Neuronal stem cell (in vitro differentiated cells): ENCODE results near the gene PMS1.
"Not testable (repeated sequence)": the region's sequence is repeated elsewhere in the genome, so short reads cannot be mapped to it uniquely, and the experiment has no call there.

Experiments used
- DNase-seq: peaks from one replicate; pipeline ENCODE4 v3.0.0-alpha.2; 2013; ENCODE audit warnings: low spot score
- H2AFZ ChIP-seq: one replicate; pipeline ENCODE4 v1.6.1; 2013; ENCODE audit warnings: mild to moderate bottlenecking, low read length, inconsistent platforms
- H2AK5ac ChIP-seq: 2 replicates; pipeline ENCODE4 v1.6.1; 2013; ENCODE audit warnings: low read depth, mild to moderate bottlenecking, inconsistent platforms, low read length, moderate library complexity, mixed read lengths
- H2BK120ac ChIP-seq: 2 replicates; pipeline ENCODE4 v1.6.1; 2013; ENCODE audit warnings: low read depth, mild to moderate bottlenecking, inconsistent platforms, low read length, moderate library complexity, mixed read lengths
- H2BK12ac ChIP-seq: one replicate; pipeline ENCODE4 v1.6.1; 2013; ENCODE audit warnings: low read length, inconsistent platforms
- H2BK15ac ChIP-seq: 2 replicates; pipeline ENCODE4 v1.6.1; 2013; ENCODE audit warnings: mild to moderate bottlenecking, low read length, inconsistent platforms, mixed read lengths
- H2BK5ac ChIP-seq: one replicate; pipeline ENCODE4 v1.6.1; 2013; ENCODE audit warnings: inconsistent platforms, mild to moderate bottlenecking, low read length, moderate library complexity
- H3K14ac ChIP-seq: one replicate; pipeline ENCODE4 v1.6.1; 2013; ENCODE audit warnings: low read length, inconsistent platforms
- H3K18ac ChIP-seq: 2 replicates; pipeline ENCODE4 v1.6.1; 2013; ENCODE audit warnings: low read length, inconsistent platforms
- H3K23ac ChIP-seq: 2 replicates; pipeline ENCODE4 v1.6.1; 2013; ENCODE audit warnings: low read depth, mild to moderate bottlenecking, mixed read lengths, low read length, inconsistent platforms; ENCODE audit not compliant: poor library complexity
- H3K27ac ChIP-seq: replicated peaks from 3 replicates; pipeline ENCODE4 v1.5.1; 2013; ENCODE audit warnings: low read length, inconsistent platforms
- H3K27me3 ChIP-seq, 3 experiments: 2 replicates each; pipeline ENCODE4 v1.6.1; 2013; ENCODE audit warnings: low read length in 3 of 3, mild to moderate bottlenecking in 2 of 3, inconsistent platforms in 1 of 3, low read depth in 1 of 3, mixed read lengths in 1 of 3, moderate library complexity in 1 of 3; ENCODE audit not compliant: control insufficient read depth in 3 of 3, insufficient read depth in 3 of 3
- H3K36me3 ChIP-seq, 2 donors: replicated peaks in 1 of 2; 2 replicates each; pipeline ENCODE4 v1.6.1; 2013; ENCODE audit warnings: low read length in 2 of 2; ENCODE audit not compliant: control insufficient read depth in 2 of 2, insufficient read depth in 2 of 2
- H3K4ac ChIP-seq: 2 replicates; pipeline ENCODE4 v1.6.1; 2013; ENCODE audit warnings: inconsistent platforms, mild to moderate bottlenecking, low read length, moderate library complexity
- H3K4me1 ChIP-seq, 2 donors: 1 replicate in 1 of 2; 2 replicates in 1 of 2; pipeline ENCODE4 v1.6.1; 2013; ENCODE audit warnings: low read length in 2 of 2, low read depth in 1 of 2; ENCODE audit not compliant: control insufficient read depth in 2 of 2, insufficient read depth in 1 of 2
- H3K4me2 ChIP-seq: one replicate; pipeline ENCODE4 v1.6.1; 2013; ENCODE audit warnings: mild to moderate bottlenecking, low read length, inconsistent platforms; ENCODE audit not compliant: insufficient read depth, poor library complexity, severe bottlenecking
- H3K4me3 ChIP-seq, 2 donors: 2 replicates each; pipeline ENCODE4 v1.5.1; 2013; ENCODE audit warnings: low read length in 2 of 2, mild to moderate bottlenecking in 2 of 2, inconsistent platforms in 1 of 2, moderate library complexity in 1 of 2
- H3K79me1 ChIP-seq: one replicate; pipeline ENCODE4 v1.6.1; 2013; ENCODE audit warnings: low read depth, mild to moderate bottlenecking, inconsistent platforms, low read length, moderate library complexity
- H3K9ac ChIP-seq: one replicate; pipeline ENCODE4 v1.6.1; 2013; ENCODE audit warnings: mild to moderate bottlenecking, low read depth, low read length, inconsistent platforms; ENCODE audit not compliant: poor library complexity
- H3K9me3 ChIP-seq, 2 donors: replicated peaks in 1 of 2; 2 replicates each; pipeline versions ENCODE3 to v1.6.1; 2013; ENCODE audit warnings: low read length in 2 of 2, mild to moderate bottlenecking in 2 of 2, inconsistent platforms in 1 of 2, low read depth in 1 of 2, mixed read lengths in 1 of 2, moderate library complexity in 1 of 2; ENCODE audit not compliant: control insufficient read depth in 2 of 2, insufficient read depth in 1 of 2
- H4K8ac ChIP-seq: one replicate; pipeline ENCODE4 v1.6.1; 2013; ENCODE audit warnings: low read depth, mild to moderate bottlenecking, inconsistent platforms, low read length, moderate library complexity
- H4K91ac ChIP-seq: one replicate; pipeline ENCODE4 v1.6.1; 2013; ENCODE audit warnings: low read length, low read depth, mild to moderate bottlenecking, inconsistent platforms; ENCODE audit not compliant: poor library complexity
- WGBS, 2 donors: extraction: QIAGEN DNeasy Blood & Tissue Kit; methylation state at CpG; one replicate each; pipeline ENCODE4 v1.1.7; 2013; ENCODE audit warnings: missing lambda C conversion rate in 2 of 2, mixed read lengths in 1 of 2; ENCODE audit not compliant: insufficient read length in 2 of 2, insufficient replicate concordance in 1 of 2; ENCODE audit errors: extremely low coverage in 2 of 2; 5-methylcytosine and 5-hydroxymethylcytosine counted together

Gene PMS1

GRCh38 chr2:189892546-189893294 lies 108.5 kb downstream of the PMS1 start:
- not testable (repeated sequence) for H3K4me2 ChIP-seq, H2AFZ ChIP-seq, H3K27ac ChIP-seq, H2BK120ac ChIP-seq, H2BK15ac ChIP-seq, H3K4me3 ChIP-seq, H3K36me3 ChIP-seq, H3K4ac ChIP-seq, H2BK5ac ChIP-seq, H2AK5ac ChIP-seq, H3K9ac ChIP-seq, H3K27me3 ChIP-seq, H4K8ac ChIP-seq, H3K23ac ChIP-seq, H4K91ac ChIP-seq, DNase-seq, H2BK12ac ChIP-seq, H3K9me3 ChIP-seq, H3K18ac ChIP-seq, H3K14ac ChIP-seq, H3K79me1 ChIP-seq, H3K4me1 ChIP-seq
- no CpG with 5 or more reads among the region's 7 CpGs for WGBS, 2 donors

DNA sequence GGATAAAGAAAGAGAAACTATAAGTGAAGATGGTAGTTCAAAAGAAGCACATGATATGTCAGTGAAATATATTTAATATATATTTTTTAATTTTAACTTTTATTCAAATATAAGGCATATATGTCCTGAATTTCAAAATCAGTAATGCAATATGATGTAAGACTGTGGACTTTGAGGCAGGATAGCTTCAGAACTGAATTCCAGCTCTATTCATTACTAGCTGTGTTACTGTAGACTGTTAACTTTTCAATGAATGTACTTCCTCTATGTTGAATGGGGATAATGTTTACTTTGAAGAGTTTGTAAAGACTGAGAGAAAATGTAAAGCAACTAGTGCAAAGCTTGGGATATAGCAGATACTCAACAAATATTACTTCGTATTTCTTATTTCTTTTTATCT lies 112.6 kb downstream of the PMS1 start:
- no peak overlapping the region for H3K9ac ChIP-seq
- no peak overlapping the region for H2BK120ac ChIP-seq
- H2AFZ ChIP-seq, result no peak overlapping the region
- no peak overlapping the region for H3K4me3 ChIP-seq
- no CpG with 5 or more reads among the region's 1 CpG for WGBS, 2 donors
- no peaks in the 10 kb centered on the region for H3K4me1 ChIP-seq
- no peak for DNase-seq
- no peak overlapping the region for H3K23ac ChIP-seq
- H3K4ac ChIP-seq, result no peak overlapping the region
- no peak overlapping the region for H2BK5ac ChIP-seq
- H2AK5ac ChIP-seq, result no peak overlapping the region
- no peaks in the 10 kb centered on the region for H3K27me3 ChIP-seq
- no peak overlapping the region for H4K91ac ChIP-seq
- no peak overlapping the region for H2BK12ac ChIP-seq
- no peak overlapping the region for H3K14ac ChIP-seq
- H3K27ac ChIP-seq, result no peak overlapping the region
- H3K9me3 ChIP-seq, result no peaks in the 10 kb centered on the region
- no peak overlapping the region for H4K8ac ChIP-seq
- no peak overlapping the region for H3K18ac ChIP-seq
- H3K79me1 ChIP-seq, result no peaks in the 10 kb centered on the region
- H3K4me2 ChIP-seq, result no peak overlapping the region
- no peak overlapping the region for H2BK15ac ChIP-seq
- H3K36me3 ChIP-seq, result no peaks in the 10 kb centered on the region

- H3K27ac ChIP-seq, result no peak overlapping the region
Observed at GRCh38 chr2:189899101-189899500, 114.9 kb downstream of the PMS1 start.

GRCh38 chr2:189900726-189901125 lies 116.5 kb downstream of the PMS1 start:
- no peaks in the 10 kb centered on the region for H3K4me1 ChIP-seq
- no peak overlapping the region for H3K23ac ChIP-seq
- H3K4me3 ChIP-seq, result no peak overlapping the region
- no peak overlapping the region for H4K8ac ChIP-seq
- H2BK12ac ChIP-seq, result no peak overlapping the region
- H2BK120ac ChIP-seq, result no peak overlapping the region
- no peak overlapping the region for H2BK15ac ChIP-seq
- no peak overlapping the region for H2AK5ac ChIP-seq
- no peak overlapping the region for H3K4me2 ChIP-seq
- H3K9ac ChIP-seq, result no peak overlapping the region
- H3K14ac ChIP-seq, result no peak overlapping the region
- no peaks in the 10 kb centered on the region for H3K79me1 ChIP-seq
- no peak overlapping the region for H3K18ac ChIP-seq
- DNase-seq, result no peak
- no peak overlapping the region for H3K27ac ChIP-seq
- no peaks in the 10 kb centered on the region for H3K9me3 ChIP-seq
- H3K36me3 ChIP-seq, result no peaks in the 10 kb centered on the region
- no peak overlapping the region for H2AFZ ChIP-seq
- no peak overlapping the region for H4K91ac ChIP-seq
- H3K27me3 ChIP-seq, result no peaks in the 10 kb centered on the region
- WGBS, 2 donors, result no CpG with 5 or more reads among the region's 5 CpGs
- H3K4ac ChIP-seq, result no peak overlapping the region
- no peak overlapping the region for H2BK5ac ChIP-seq

More at GRCh38 chr2:189899101-189899500, 114.9 kb downstream of the PMS1 start:
- H3K4me3 ChIP-seq, result no peak overlapping the region
- H3K4me1 ChIP-seq, result no peaks in the 10 kb centered on the region
- no peak overlapping the region for H3K4ac ChIP-seq
- no peak overlapping the region for H2AFZ ChIP-seq
- no peaks in the 10 kb centered on the region for H3K79me1 ChIP-seq
- H2BK15ac ChIP-seq, result no peak overlapping the region
- H3K14ac ChIP-seq, result no peak overlapping the region
- no peak overlapping the region for H3K18ac ChIP-seq
- no peak overlapping the region for H2BK120ac ChIP-seq
- no peak overlapping the region for H3K9ac ChIP-seq
- no peaks in the 10 kb centered on the region for H3K27me3 ChIP-seq
- no peak overlapping the region for H2BK12ac ChIP-seq
- H3K36me3 ChIP-seq, result no peaks in the 10 kb centered on the region
- no peak overlapping the region for H4K8ac ChIP-seq
- no peak overlapping the region for H2AK5ac ChIP-seq
- no peak overlapping the region for H2BK5ac ChIP-seq
- H3K4me2 ChIP-seq, result no peak overlapping the region
- H3K23ac ChIP-seq, result no peak overlapping the region
- DNase-seq, result no peak
- no peak overlapping the region for H4K91ac ChIP-seq
- H3K9me3 ChIP-seq, result no peaks in the 10 kb centered on the region
